Measurements from ENCODE around the gene MACROH2A1.

Gene MACROH2A1

GRCh38 chr5:135329066-135329912 lies 69.7 kb downstream of the MACROH2A1 start:
- no peak for DNase-seq

- no peak for DNase-seq
These were observed 70.8 kb downstream of the MACROH2A1 start for GRCh38 chr5:135328128-135328687.

GRCh38 chr5:135327429-135328127 lies 71.5 kb downstream of the MACROH2A1 start:
- DNase-seq: no peak

GRCh38 chr5:135326296-135327254 lies 72.5 kb downstream of the MACROH2A1 start:
- DNase-seq: no peak

GRCh38 chr5:135324897-135325650 lies 74.0 kb downstream of the MACROH2A1 start:
- no peak for DNase-seq

GRCh38 chr5:135324160-135324559 lies 74.9 kb downstream of the MACROH2A1 start:
- no peak for DNase-seq

GRCh38 chr5:135323701-135324132 lies 75.3 kb downstream of the MACROH2A1 start:
- no peak for DNase-seq

GRCh38 chr5:135323227-135323626 lies 75.8 kb downstream of the MACROH2A1 start:
- DNase-seq: no peak

- no peak for DNase-seq
These were observed 76.3 kb downstream of the MACROH2A1 start for GRCh38 chr5:135322744-135323143.

- DNase-seq: no peak
These were observed 76.8 kb downstream of the MACROH2A1 start for GRCh38 chr5:135322271-135322670.

- DNase-seq: no peak
These were observed 78.1 kb downstream of the MACROH2A1 start for GRCh38 chr5:135320718-135321484.

- DNase-seq: no peak
These were observed 79.0 kb downstream of the MACROH2A1 start for GRCh38 chr5:135319928-135320606.

GRCh38 chr5:135319458-135319857 lies 79.6 kb downstream of the MACROH2A1 start:
- DNase-seq: no peak

GRCh38 chr5:135318924-135319323 lies 80.1 kb downstream of the MACROH2A1 start:
- DNase-seq: no peak

GRCh38 chr5:135318037-135318436 lies 81.0 kb downstream of the MACROH2A1 start:
- no peak for DNase-seq

- no peak for DNase-seq
These were observed 81.7 kb downstream of the MACROH2A1 start for GRCh38 chr5:135317286-135317685.

GRCh38 chr5:135315386-135315785 lies 83.6 kb downstream of the MACROH2A1 start:
- DNase-seq: no peak

GRCh38 chr5:135313946-135314345 lies 85.1 kb downstream of the MACROH2A1 start:
- no peak for DNase-seq

GRCh38 chr5:135313405-135313804 lies 85.6 kb downstream of the MACROH2A1 start:
- no peak for DNase-seq

- DNase-seq: no peak
These were observed 86.6 kb downstream of the MACROH2A1 start for GRCh38 chr5:135312255-135312935.
